H9 (cell line): Measurements from ENCODE around the gene RNF26. TPM values are rescaled to one million over a fixed set of nuclear protein-coding genes. Genes with fewer than 3 reads are reported as not detected.

Experiments used
- DNase-seq: peaks from one replicate; pipeline ENCODE4 v3.0.0-alpha.2; 2017
- H2AFZ ChIP-seq: one replicate; pipeline ENCODE4 v1.6.1; 2013; ENCODE audit warnings: mild to moderate bottlenecking, low read length, control low read depth, moderate library complexity
- H2AK5ac ChIP-seq: 2 replicates; pipeline ENCODE4 v1.6.1; 2013; ENCODE audit warnings: low read length, control low read depth, mixed read lengths; ENCODE audit not compliant: insufficient read length
- H2BK120ac ChIP-seq: one replicate; pipeline ENCODE4 v1.6.1; 2013; ENCODE audit warnings: low read depth, mild to moderate bottlenecking, low read length, control low read depth, inconsistent platforms; ENCODE audit not compliant: poor library complexity, severe bottlenecking
- H2BK12ac ChIP-seq: 2 replicates; pipeline ENCODE4 v1.6.1; 2013; ENCODE audit warnings: low read length, control low read depth, mixed read lengths, low read depth; ENCODE audit not compliant: insufficient read length
- H2BK15ac ChIP-seq: 2 replicates; pipeline ENCODE4 v1.6.1; 2013; ENCODE audit warnings: low read depth, low read length, control low read depth
- H2BK20ac ChIP-seq: one replicate; pipeline ENCODE4 v1.6.1; 2013; ENCODE audit warnings: low read depth, mild to moderate bottlenecking, low read length, control low read depth, inconsistent platforms; ENCODE audit not compliant: poor library complexity, severe bottlenecking
- H2BK5ac ChIP-seq: 2 replicates; pipeline ENCODE4 v1.6.1; 2013; ENCODE audit warnings: low read length, control low read depth, mixed read lengths; ENCODE audit not compliant: insufficient read length
- H3K14ac ChIP-seq: 2 replicates; pipeline ENCODE4 v1.6.1; 2013; ENCODE audit warnings: low read length, control low read depth; ENCODE audit not compliant: insufficient read depth
- H3K18ac ChIP-seq: 2 replicates; pipeline ENCODE4 v1.6.1; 2013; ENCODE audit warnings: low read depth, mild to moderate bottlenecking, mixed read lengths, low read length, control low read depth; ENCODE audit not compliant: insufficient read length
- H3K23ac ChIP-seq: 2 replicates; pipeline ENCODE4 v1.6.1; 2013; ENCODE audit warnings: low read length, control low read depth, mixed read lengths, low read depth; ENCODE audit not compliant: insufficient read length
- H3K23me2 ChIP-seq: 2 replicates; pipeline ENCODE4 v1.6.1; 2013; ENCODE audit warnings: low read depth, mild to moderate bottlenecking, mixed read lengths, low read length, control low read depth; ENCODE audit not compliant: insufficient read length, poor library complexity, severe bottlenecking
- H3K27ac ChIP-seq: 2 replicates; pipeline ENCODE4 v1.5.1; 2013; ENCODE audit warnings: low read length, control low read depth, mixed read lengths, low read depth; ENCODE audit not compliant: insufficient read length
- H3K27me3 ChIP-seq: 2 replicates; pipeline ENCODE4 v1.6.1; 2013; ENCODE audit warnings: low read length, control low read depth, inconsistent platforms; ENCODE audit not compliant: insufficient read depth
- H3K4ac ChIP-seq: 2 replicates; pipeline ENCODE4 v1.6.1; 2013; ENCODE audit warnings: low read depth, mild to moderate bottlenecking, control low read depth, inconsistent platforms, low read length, moderate library complexity
- H3K4me1 ChIP-seq: 2 replicates; pipeline ENCODE4 v1.6.1; 2013; ENCODE audit warnings: low read length, control low read depth, inconsistent platforms; ENCODE audit not compliant: insufficient read depth
- H3K4me2 ChIP-seq: 2 replicates; pipeline ENCODE4 v1.6.1; 2013; ENCODE audit warnings: low read length, control low read depth, mixed read lengths; ENCODE audit not compliant: insufficient read length, insufficient read depth
- H3K56ac ChIP-seq: 2 replicates; pipeline ENCODE4 v1.6.1; 2013; ENCODE audit warnings: low read depth, mild to moderate bottlenecking, mixed read lengths, low read length, control low read depth; ENCODE audit not compliant: insufficient read length
- H3K79me1 ChIP-seq: 2 replicates; pipeline ENCODE4 v1.6.1; 2013; ENCODE audit warnings: low read depth, mild to moderate bottlenecking, moderate library complexity, low read length, control low read depth, inconsistent platforms; ENCODE audit not compliant: insufficient read depth, poor library complexity, severe bottlenecking
- H3K79me2 ChIP-seq: 2 replicates; pipeline ENCODE4 v1.6.1; 2013; ENCODE audit warnings: low read length, control low read depth, inconsistent platforms; ENCODE audit not compliant: insufficient read depth
- H3K9ac ChIP-seq: 2 replicates; pipeline ENCODE4 v1.6.1; 2013; ENCODE audit warnings: low read length, control low read depth, mixed read lengths; ENCODE audit not compliant: insufficient read length; ENCODE audit errors: extremely low read depth
- H3K9me3 ChIP-seq: one replicate; pipeline ENCODE4 v1.6.1; 2013; ENCODE audit warnings: low read depth, low read length, inconsistent platforms; ENCODE audit not compliant: control insufficient read depth
- H3T11ph ChIP-seq: one replicate; pipeline ENCODE4 v1.6.1; 2013; ENCODE audit warnings: mild to moderate bottlenecking, low read length, control low read depth, inconsistent platforms
- H4K20me1 ChIP-seq: one replicate; pipeline ENCODE4 v1.6.1; 2013; ENCODE audit not compliant: control insufficient read depth, insufficient read length, insufficient read depth
- H4K5ac ChIP-seq: 2 replicates; pipeline ENCODE4 v1.6.1; 2013; ENCODE audit warnings: low read depth, mild to moderate bottlenecking, mixed read lengths, low read length, control low read depth; ENCODE audit not compliant: insufficient read length
- H4K8ac ChIP-seq: replicated peaks from 2 replicates; pipeline ENCODE4 v1.6.1; 2013; ENCODE audit warnings: low read length, control low read depth, mixed read lengths, low read depth; ENCODE audit not compliant: insufficient read length
- H4K91ac ChIP-seq: 2 replicates; pipeline ENCODE4 v1.6.1; 2013; ENCODE audit warnings: low read depth, mild to moderate bottlenecking, moderate library complexity, mixed read lengths, low read length, control low read depth; ENCODE audit not compliant: insufficient read length
- H3K27ac Mint-ChIP-seq, 3 experiments: 2 replicates in 2 of 3; 3 replicates in 1 of 3; pipeline ENCODE4 v1.8.0; 2020 to 2021; ENCODE audit warnings: mixed read lengths in 3 of 3, mild to moderate bottlenecking in 1 of 3, moderate library complexity in 1 of 3
- H3K27me3 Mint-ChIP-seq: 2 replicates; pipeline ENCODE4 v1.8.0; 2021; ENCODE audit warnings: low read depth, mild to moderate bottlenecking, moderate library complexity, mixed read lengths
- H3K36me3 Mint-ChIP-seq, 3 experiments: 2 replicates in 2 of 3; 3 replicates in 1 of 3; pipeline ENCODE4 v1.8.0; 2020 to 2021; ENCODE audit warnings: low read depth in 3 of 3, mixed read lengths in 3 of 3; ENCODE audit not compliant: insufficient read depth in 1 of 3
- H3K4me1 Mint-ChIP-seq, 2 experiments: 2 replicates each; pipeline ENCODE4 v1.8.0; 2020; ENCODE audit warnings: mixed read lengths in 2 of 2
- H3K4me3 Mint-ChIP-seq, 2 experiments: 2 replicates in 1 of 2; 3 replicates in 1 of 2; pipeline ENCODE4 v1.8.0; 2020 to 2021; ENCODE audit warnings: mild to moderate bottlenecking in 2 of 2, mixed read lengths in 2 of 2, moderate library complexity in 1 of 2
- H3K9me3 Mint-ChIP-seq, 2 experiments: 2 replicates in 1 of 2; 3 replicates in 1 of 2; pipeline ENCODE4 v1.8.0; 2020; ENCODE audit warnings: mild to moderate bottlenecking in 2 of 2, mixed read lengths in 2 of 2, moderate library complexity in 1 of 2
- WGBS: extraction: QIAGEN DNeasy Blood & Tissue Kit; methylation state at CpG from one replicate; pipeline ENCODE4 v1.1.7; 2013; ENCODE audit warnings: missing lambda C conversion rate, low lambda C conversion rate, mixed read lengths; ENCODE audit not compliant: insufficient read length; ENCODE audit errors: extremely low coverage; 5-methylcytosine and 5-hydroxymethylcytosine counted together
- total RNA-seq: library from RNA; stranded (reverse); gene quantifications from 2 replicates; pipeline ENCODE4 v1.2.1, GENCODE V29; 2021
- TF ChIP-seq, protein P1 (sequence below): fragments of 200-600 bp; sonication (generic); conservative IDR thresholded peaks from 3 replicates; pipeline ENCODE4 v1.8.0; 2021; ENCODE audit warnings: antibody characterized with exemption, mild to moderate bottlenecking

Gene RNF26
- total RNA-seq, 1 experiment from 2014 or later: 57.6 TPM

DNA sequence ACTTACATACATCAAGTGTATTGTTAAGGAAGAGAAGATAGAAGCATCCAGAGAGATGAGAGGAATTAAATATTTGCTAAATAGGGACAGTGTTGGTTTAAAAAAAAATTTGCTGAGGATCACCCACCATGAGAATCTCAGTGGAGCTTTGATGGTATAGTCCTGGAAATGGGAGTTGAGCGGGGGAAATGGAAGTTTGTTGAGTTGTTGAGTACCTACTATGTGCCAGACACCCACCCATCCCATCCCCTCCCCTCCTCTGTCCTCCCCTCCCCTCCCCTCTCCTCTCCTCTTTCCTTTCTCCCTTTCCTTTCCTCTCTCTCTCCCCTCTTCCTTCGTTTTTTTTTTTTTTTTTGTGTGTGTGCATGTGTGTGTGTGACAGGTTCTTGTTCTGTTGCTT, 16.9 kb downstream of the RNF26 start:
- H2BK120ac ChIP-seq: no peak overlapping the region
- 0 out of 5 replicates have a peak, but pooled peaks cover 0 to 4% of the 10 kb centered on the region in 2 experiments for H3K9me3 Mint-ChIP-seq
- no peak overlapping the region for H4K91ac ChIP-seq
- H3K4me2 ChIP-seq: no peak overlapping the region
- no peaks in the 10 kb centered on the region for H4K20me1 ChIP-seq
- H2BK15ac ChIP-seq: no peak overlapping the region
- no peak overlapping the region for H4K8ac ChIP-seq
- H3K23me2 ChIP-seq: no peaks in the 10 kb centered on the region
- no peak overlapping the region for H3K4me3 Mint-ChIP-seq
- no peaks in the 10 kb centered on the region for H3K27me3 ChIP-seq
- no peak overlapping the region for H2BK12ac ChIP-seq
- no peaks in the 10 kb centered on the region for H3K9me3 ChIP-seq
- no peak overlapping the region for H2BK5ac ChIP-seq
- H3K36me3 Mint-ChIP-seq: no peaks in the 10 kb centered on the region
- H3T11ph ChIP-seq: no peak overlapping the region
- H3K27ac Mint-ChIP-seq: peak overlapping the region in 1 of 3 experiments; percentile 40; a peak in 2 of 7 replicates
- H3K14ac ChIP-seq: no peak overlapping the region
- H3K79me1 ChIP-seq: no peaks in the 10 kb centered on the region
- no peak overlapping the region for H3K18ac ChIP-seq
- no CpG with 5 or more reads among the region's 2 CpGs for WGBS
- H3K79me2 ChIP-seq: no peaks in the 10 kb centered on the region
- H2AK5ac ChIP-seq: no peak overlapping the region
- H3K4ac ChIP-seq: no peak overlapping the region
- no peak overlapping the region for H3K56ac ChIP-seq
- no peaks in the 10 kb centered on the region; the same call in 1 of the 2 replicates for H3K4me1 ChIP-seq
- no peak overlapping the region for H3K9ac ChIP-seq
- no peak overlapping the region for H3K27ac ChIP-seq
- TF ChIP-seq, protein P1, sequence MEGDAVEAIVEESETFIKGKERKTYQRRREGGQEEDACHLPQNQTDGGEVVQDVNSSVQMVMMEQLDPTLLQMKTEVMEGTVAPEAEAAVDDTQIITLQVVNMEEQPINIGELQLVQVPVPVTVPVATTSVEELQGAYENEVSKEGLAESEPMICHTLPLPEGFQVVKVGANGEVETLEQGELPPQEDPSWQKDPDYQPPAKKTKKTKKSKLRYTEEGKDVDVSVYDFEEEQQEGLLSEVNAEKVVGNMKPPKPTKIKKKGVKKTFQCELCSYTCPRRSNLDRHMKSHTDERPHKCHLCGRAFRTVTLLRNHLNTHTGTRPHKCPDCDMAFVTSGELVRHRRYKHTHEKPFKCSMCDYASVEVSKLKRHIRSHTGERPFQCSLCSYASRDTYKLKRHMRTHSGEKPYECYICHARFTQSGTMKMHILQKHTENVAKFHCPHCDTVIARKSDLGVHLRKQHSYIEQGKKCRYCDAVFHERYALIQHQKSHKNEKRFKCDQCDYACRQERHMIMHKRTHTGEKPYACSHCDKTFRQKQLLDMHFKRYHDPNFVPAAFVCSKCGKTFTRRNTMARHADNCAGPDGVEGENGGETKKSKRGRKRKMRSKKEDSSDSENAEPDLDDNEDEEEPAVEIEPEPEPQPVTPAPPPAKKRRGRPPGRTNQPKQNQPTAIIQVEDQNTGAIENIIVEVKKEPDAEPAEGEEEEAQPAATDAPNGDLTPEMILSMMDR: no peak
- H3K4me1 Mint-ChIP-seq: peaks cover 19 to 25% of the 10 kb centered on the region in 2 experiments
- no peak overlapping the region for H2AFZ ChIP-seq
- no peak for DNase-seq
- H4K5ac ChIP-seq: no peak overlapping the region
- peaks cover 63% of the 10 kb centered on the region for H3K27me3 Mint-ChIP-seq
- H3K23ac ChIP-seq: no peak overlapping the region
- no peak overlapping the region for H2BK20ac ChIP-seq
